HEK293 (cell line): ENCODE data around the gene SKOR1.

Source experiments
- CTCF ChIA-PET: fragments of 350-600 bp; formaldehyde crosslinking; extraction: SDS; loops from one replicate; lab custom pipeline; 2021; ENCODE audit warnings: antibody characterized with exemption; lab: Yijun Ruan, JAX
- POLR2A ChIA-PET: fragments of 300-600 bp; formaldehyde crosslinking; extraction: SDS; loops from one replicate; lab custom pipeline; 2020; ENCODE audit warnings: antibody characterized with exemption, inconsistent platforms; lab: Yijun Ruan, JAX
- H3K27ac ChIP-seq: fragments of 200-500 bp; sonication (Bioruptor generic); 2 replicates; pipeline ENCODE4 v1.5.1; 2014; ENCODE audit warnings: low read depth, low read length, control low read depth, inconsistent platforms; ENCODE audit errors: extremely low read depth
- H3K36me3 ChIP-seq, 2 experiments: fragments of 200-500 bp in 1 of 2; sonication (Bioruptor generic) in 1 of 2; 1 replicate in 1 of 2; 2 replicates in 1 of 2; pipeline ENCODE4 v1.5.1; 2014 to 2017; ENCODE audit warnings: inconsistent platforms in 2 of 2, low read length in 2 of 2; ENCODE audit not compliant: control insufficient read depth in 2 of 2, insufficient read depth in 1 of 2
- H3K4me1 ChIP-seq: fragments of 200-500 bp; sonication (Bioruptor generic); 2 replicates; pipeline ENCODE4 v1.5.1; 2014; ENCODE audit warnings: mild to moderate bottlenecking, low read length, inconsistent platforms; ENCODE audit not compliant: control insufficient read depth, insufficient read depth
- H3K4me3 ChIP-seq: 2 replicates; pipeline ENCODE4 v1.5.1; 2011; ENCODE audit warnings: low read depth, mild to moderate bottlenecking, control low read depth, low read length, moderate library complexity
- H3K9me3 ChIP-seq: fragments of 200-500 bp; sonication (Bioruptor generic); 2 replicates; pipeline ENCODE4 v1.5.1; 2014; ENCODE audit warnings: low read depth, low read length, inconsistent platforms; ENCODE audit not compliant: control insufficient read depth, insufficient read depth
- CTCF ChIP-seq: fragments of 450-650 bp; formaldehyde crosslinking; IDR thresholded peaks from 2 replicates; pipeline ENCODE4 v1.5.1; 2016; ENCODE audit warnings: missing biosample characterization, missing genetic modification characterization
- EGR2 ChIP-seq: fragments of 450-650 bp; formaldehyde crosslinking; IDR thresholded peaks from 2 replicates; pipeline ENCODE4 v1.5.1; 2016; ENCODE audit warnings: low read depth, missing biosample characterization, missing genetic modification characterization
- KLF9 ChIP-seq: fragments of 450-650 bp; formaldehyde crosslinking; IDR thresholded peaks from 2 replicates; pipeline ENCODE4 v1.5.1; 2016; ENCODE audit warnings: missing biosample characterization, missing genetic modification characterization, low read depth
- PRDM10 ChIP-seq: fragments of 450-650 bp; formaldehyde crosslinking; IDR thresholded peaks from 2 replicates; pipeline ENCODE4 v1.5.1; 2016; ENCODE audit warnings: missing biosample characterization, missing genetic modification characterization
- PRDM4 ChIP-seq: fragments of 450-650 bp; formaldehyde crosslinking; IDR thresholded peaks from 2 replicates; pipeline ENCODE4 v1.5.1; 2017; ENCODE audit warnings: missing biosample characterization, missing genetic modification characterization
- ZNF138 ChIP-seq: fragments of 450-650 bp; formaldehyde crosslinking; IDR thresholded peaks from 2 replicates; pipeline ENCODE4 v1.5.1; 2016; ENCODE audit warnings: missing biosample characterization, missing genetic modification characterization, borderline replicate concordance
- ZNF140 ChIP-seq: fragments of 450-650 bp; formaldehyde crosslinking; IDR thresholded peaks from 2 replicates; pipeline ENCODE4 v1.5.1; 2016; ENCODE audit warnings: missing biosample characterization, missing genetic modification characterization
- ZNF148 ChIP-seq: fragments of 450-650 bp; formaldehyde crosslinking; IDR thresholded peaks from 2 replicates; pipeline ENCODE4 v1.5.0; 2017; ENCODE audit warnings: missing biosample characterization, missing genetic modification characterization, borderline replicate concordance
- ZNF324 ChIP-seq: fragments of 450-650 bp; formaldehyde crosslinking; IDR thresholded peaks from 2 replicates; pipeline ENCODE4 v1.5.1; 2016; ENCODE audit warnings: missing biosample characterization, missing genetic modification characterization
- ZNF366 ChIP-seq: fragments of 450-650 bp; formaldehyde crosslinking; conservative IDR thresholded peaks from 2 replicates; pipeline ENCODE4 v1.5.1; 2016; ENCODE audit warnings: missing biosample characterization, missing genetic modification characterization
- ZNF398 ChIP-seq: fragments of 450-650 bp; formaldehyde crosslinking; IDR thresholded peaks from 2 replicates; pipeline ENCODE4 v1.5.1; 2017; ENCODE audit warnings: missing biosample characterization, missing genetic modification characterization
- ZNF404 ChIP-seq: fragments of 450-650 bp; formaldehyde crosslinking; IDR thresholded peaks from 2 replicates; pipeline ENCODE4 v1.5.1; 2017; ENCODE audit warnings: missing biosample characterization, missing genetic modification characterization
- ZNF426 ChIP-seq: fragments of 450-650 bp; formaldehyde crosslinking; IDR thresholded peaks from 2 replicates; pipeline ENCODE4 v1.5.1; 2017; ENCODE audit warnings: missing biosample characterization, missing genetic modification characterization, mild to moderate bottlenecking, inconsistent platforms, moderate library complexity
- ZNF433 ChIP-seq: fragments of 450-650 bp; formaldehyde crosslinking; IDR thresholded peaks from 2 replicates; pipeline ENCODE4 v1.5.1; 2016; ENCODE audit warnings: missing biosample characterization, missing genetic modification characterization, low read depth
- ZNF513 ChIP-seq: fragments of 450-650 bp; IDR thresholded peaks from 2 replicates; pipeline ENCODE4 v1.5.1; 2018; ENCODE audit warnings: missing biosample characterization, missing genetic modification characterization
- ZNF548 ChIP-seq: fragments of 450-650 bp; formaldehyde crosslinking; IDR thresholded peaks from 2 replicates; pipeline ENCODE4 v1.5.1; 2016; ENCODE audit warnings: missing biosample characterization, missing genetic modification characterization
- ZSCAN16 ChIP-seq: fragments of 450-650 bp; formaldehyde crosslinking; IDR thresholded peaks from 2 replicates; pipeline ENCODE4 v1.5.1; 2016; ENCODE audit warnings: missing biosample characterization, missing genetic modification characterization

Gene SKOR1

GRCh38 chr15:67879440-67880129, 54.3 kb downstream of the SKOR1 start (continued):
- 0 out of 2 replicates have a peak, but pooled peaks have one; percentile 15 for TF ChIP-seq ZNF426 (tag by site-specific recombination)
- no peak for TF ChIP-seq ZNF398 (tag by site-specific recombination)
- TF ChIP-seq CTCF (tag by site-specific recombination), result no peak
- no peak for TF ChIP-seq EGR2 (tag by site-specific recombination)
- no peak for TF ChIP-seq ZSCAN16 (tag by site-specific recombination)
- no peak for TF ChIP-seq ZNF366 (tag by site-specific recombination)
- no peak for TF ChIP-seq PRDM10 (tag by site-specific recombination)
- TF ChIP-seq ZNF548, result no peak
- TF ChIP-seq ZNF138 (tag by site-specific recombination), result no peak
- 0 out of 2 replicates have a peak, but pooled peaks have one; percentile 35 for TF ChIP-seq ZNF433 (tag by site-specific recombination)
- no peak for TF ChIP-seq PRDM4 (tag by site-specific recombination)
- TF ChIP-seq KLF9 (tag by site-specific recombination), result no peak

GRCh38 chr15:67880651-67881182, 55.4 kb downstream of the SKOR1 start:
- ChIA-PET CTCF (no interaction called here), POLR2A (interaction anchor here (0.6 kb wide), 1 partner anchor 188 kb away, joined by 3 read pairs; no protein-coding TSS in a partner anchor)
- peaks cover 12% of the 10 kb centered on the region; the same call in 1 of the 2 replicates for H3K4me1 ChIP-seq
- no peak overlapping the region for H3K4me3 ChIP-seq
- no peak overlapping the region for H3K27ac ChIP-seq
- no peak for TF ChIP-seq ZNF324 (tag by site-specific recombination)
- TF ChIP-seq ZNF148 (tag by site-specific recombination), result no peak
- no peak for TF ChIP-seq ZNF140 (tag by site-specific recombination)
- 0 out of 2 replicates have a peak, but pooled peaks have one; percentile 33 for TF ChIP-seq ZNF513 (tag by site-specific recombination)
- no peak for TF ChIP-seq ZNF404 (tag by site-specific recombination)
- H3K36me3 ChIP-seq, result no peaks in the 10 kb centered on the region
- no peaks in the 10 kb centered on the region for H3K9me3 ChIP-seq
